ENCODE results near the gene HOMER2.

- TF ChIP-seq CTCF (conservative IDR thresholded peaks at IDR 0.05; ENCODE audit: low read depth in 2 of 2) (no peak), POLR2AphosphoS5 (IDR thresholded peaks at IDR 0.05; ENCODE audit: low read depth) (no peak), ETS1 (IDR thresholded peaks at IDR 0.05) (no peak), JUNB (IDR thresholded peaks at IDR 0.05; ENCODE audit: unreplicated experiment) (no peak), EZH2phosphoT487 (IDR thresholded peaks at IDR 0.05; ENCODE audit: unreplicated experiment) (no peak), EZH2 (IDR thresholded peaks at IDR 0.05; ENCODE audit: low read depth, unreplicated experiment) (no peak), CREB1 (CRISPR knock-in tag; IDR thresholded peaks at IDR 0.05; ENCODE audit: low read depth) (no peak)
- TF ChIP-seq, protein P1, sequence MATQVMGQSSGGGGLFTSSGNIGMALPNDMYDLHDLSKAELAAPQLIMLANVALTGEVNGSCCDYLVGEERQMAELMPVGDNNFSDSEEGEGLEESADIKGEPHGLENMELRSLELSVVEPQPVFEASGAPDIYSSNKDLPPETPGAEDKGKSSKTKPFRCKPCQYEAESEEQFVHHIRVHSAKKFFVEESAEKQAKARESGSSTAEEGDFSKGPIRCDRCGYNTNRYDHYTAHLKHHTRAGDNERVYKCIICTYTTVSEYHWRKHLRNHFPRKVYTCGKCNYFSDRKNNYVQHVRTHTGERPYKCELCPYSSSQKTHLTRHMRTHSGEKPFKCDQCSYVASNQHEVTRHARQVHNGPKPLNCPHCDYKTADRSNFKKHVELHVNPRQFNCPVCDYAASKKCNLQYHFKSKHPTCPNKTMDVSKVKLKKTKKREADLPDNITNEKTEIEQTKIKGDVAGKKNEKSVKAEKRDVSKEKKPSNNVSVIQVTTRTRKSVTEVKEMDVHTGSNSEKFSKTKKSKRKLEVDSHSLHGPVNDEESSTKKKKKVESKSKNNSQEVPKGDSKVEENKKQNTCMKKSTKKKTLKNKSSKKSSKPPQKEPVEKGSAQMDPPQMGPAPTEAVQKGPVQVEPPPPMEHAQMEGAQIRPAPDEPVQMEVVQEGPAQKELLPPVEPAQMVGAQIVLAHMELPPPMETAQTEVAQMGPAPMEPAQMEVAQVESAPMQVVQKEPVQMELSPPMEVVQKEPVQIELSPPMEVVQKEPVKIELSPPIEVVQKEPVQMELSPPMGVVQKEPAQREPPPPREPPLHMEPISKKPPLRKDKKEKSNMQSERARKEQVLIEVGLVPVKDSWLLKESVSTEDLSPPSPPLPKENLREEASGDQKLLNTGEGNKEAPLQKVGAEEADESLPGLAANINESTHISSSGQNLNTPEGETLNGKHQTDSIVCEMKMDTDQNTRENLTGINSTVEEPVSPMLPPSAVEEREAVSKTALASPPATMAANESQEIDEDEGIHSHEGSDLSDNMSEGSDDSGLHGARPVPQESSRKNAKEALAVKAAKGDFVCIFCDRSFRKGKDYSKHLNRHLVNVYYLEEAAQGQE (IDR thresholded peaks at IDR 0.05; ENCODE audit: unreplicated experiment): no peak
- TF ChIP-seq, protein P2, sequence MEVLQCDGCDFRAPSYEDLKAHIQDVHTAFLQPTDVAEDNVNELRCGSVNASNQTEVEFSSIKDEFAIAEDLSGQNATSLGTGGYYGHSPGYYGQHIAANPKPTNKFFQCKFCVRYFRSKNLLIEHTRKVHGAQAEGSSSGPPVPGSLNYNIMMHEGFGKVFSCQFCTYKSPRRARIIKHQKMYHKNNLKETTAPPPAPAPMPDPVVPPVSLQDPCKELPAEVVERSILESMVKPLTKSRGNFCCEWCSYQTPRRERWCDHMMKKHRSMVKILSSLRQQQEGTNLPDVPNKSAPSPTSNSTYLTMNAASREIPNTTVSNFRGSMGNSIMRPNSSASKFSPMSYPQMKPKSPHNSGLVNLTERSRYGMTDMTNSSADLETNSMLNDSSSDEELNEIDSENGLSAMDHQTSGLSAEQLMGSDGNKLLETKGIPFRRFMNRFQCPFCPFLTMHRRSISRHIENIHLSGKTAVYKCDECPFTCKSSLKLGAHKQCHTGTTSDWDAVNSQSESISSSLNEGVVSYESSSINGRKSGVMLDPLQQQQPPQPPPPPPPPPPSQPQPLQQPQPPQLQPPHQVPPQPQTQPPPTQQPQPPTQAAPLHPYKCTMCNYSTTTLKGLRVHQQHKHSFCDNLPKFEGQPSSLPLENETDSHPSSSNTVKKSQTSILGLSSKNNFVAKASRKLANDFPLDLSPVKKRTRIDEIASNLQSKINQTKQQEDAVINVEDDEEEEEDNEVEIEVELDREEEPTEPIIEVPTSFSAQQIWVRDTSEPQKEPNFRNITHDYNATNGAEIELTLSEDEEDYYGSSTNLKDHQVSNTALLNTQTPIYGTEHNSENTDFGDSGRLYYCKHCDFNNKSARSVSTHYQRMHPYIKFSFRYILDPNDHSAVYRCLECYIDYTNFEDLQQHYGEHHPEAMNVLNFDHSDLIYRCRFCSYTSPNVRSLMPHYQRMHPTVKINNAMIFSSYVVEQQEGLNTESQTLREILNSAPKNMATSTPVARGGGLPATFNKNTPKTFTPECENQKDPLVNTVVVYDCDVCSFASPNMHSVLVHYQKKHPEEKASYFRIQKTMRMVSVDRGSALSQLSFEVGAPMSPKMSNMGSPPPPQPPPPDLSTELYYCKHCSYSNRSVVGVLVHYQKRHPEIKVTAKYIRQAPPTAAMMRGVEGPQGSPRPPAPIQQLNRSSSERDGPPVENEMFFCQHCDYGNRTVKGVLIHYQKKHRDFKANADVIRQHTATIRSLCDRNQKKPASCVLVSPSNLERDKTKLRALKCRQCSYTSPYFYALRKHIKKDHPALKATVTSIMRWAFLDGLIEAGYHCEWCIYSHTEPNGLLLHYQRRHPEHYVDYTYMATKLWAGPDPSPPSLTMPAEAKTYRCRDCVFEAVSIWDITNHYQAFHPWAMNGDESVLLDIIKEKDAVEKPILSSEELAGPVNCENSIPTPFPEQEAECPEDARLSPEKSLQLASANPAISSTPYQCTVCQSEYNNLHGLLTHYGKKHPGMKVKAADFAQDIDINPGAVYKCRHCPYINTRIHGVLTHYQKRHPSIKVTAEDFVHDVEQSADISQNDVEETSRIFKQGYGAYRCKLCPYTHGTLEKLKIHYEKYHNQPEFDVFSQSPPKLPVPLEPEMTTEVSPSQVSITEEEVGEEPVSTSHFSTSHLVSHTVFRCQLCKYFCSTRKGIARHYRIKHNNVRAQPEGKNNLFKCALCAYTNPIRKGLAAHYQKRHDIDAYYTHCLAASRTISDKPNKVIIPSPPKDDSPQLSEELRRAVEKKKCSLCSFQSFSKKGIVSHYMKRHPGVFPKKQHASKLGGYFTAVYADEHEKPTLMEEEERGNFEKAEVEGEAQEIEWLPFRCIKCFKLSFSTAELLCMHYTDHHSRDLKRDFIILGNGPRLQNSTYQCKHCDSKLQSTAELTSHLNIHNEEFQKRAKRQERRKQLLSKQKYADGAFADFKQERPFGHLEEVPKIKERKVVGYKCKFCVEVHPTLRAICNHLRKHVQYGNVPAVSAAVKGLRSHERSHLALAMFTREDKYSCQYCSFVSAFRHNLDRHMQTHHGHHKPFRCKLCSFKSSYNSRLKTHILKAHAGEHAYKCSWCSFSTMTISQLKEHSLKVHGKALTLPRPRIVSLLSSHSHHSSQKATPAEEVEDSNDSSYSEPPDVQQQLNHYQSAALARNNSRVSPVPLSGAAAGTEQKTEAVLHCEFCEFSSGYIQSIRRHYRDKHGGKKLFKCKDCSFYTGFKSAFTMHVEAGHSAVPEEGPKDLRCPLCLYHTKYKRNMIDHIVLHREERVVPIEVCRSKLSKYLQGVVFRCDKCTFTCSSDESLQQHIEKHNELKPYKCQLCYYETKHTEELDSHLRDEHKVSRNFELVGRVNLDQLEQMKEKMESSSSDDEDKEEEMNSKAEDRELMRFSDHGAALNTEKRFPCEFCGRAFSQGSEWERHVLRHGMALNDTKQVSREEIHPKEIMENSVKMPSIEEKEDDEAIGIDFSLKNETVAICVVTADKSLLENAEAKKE (CRISPR knock-in tag; IDR thresholded peaks at IDR 0.05): no peak
Measured at GRCh38 chr15:82992436-82992998, 40.0 kb upstream of the HOMER2 start.

Data from GM23338 (cell line).